Measurements from ENCODE around the gene ZBTB7A. TPM values are rescaled to one million over a fixed set of nuclear protein-coding genes. Genes with fewer than 3 reads are reported as not detected.

ZBTB7A gene
- total RNA-seq, 1 experiment from 2014 or later, result 49.5 TPM

GRCh38 chr19:4027146-4027545 lies 39.6 kb downstream of the ZBTB7A start:
- TF ChIP-seq, protein P1, sequence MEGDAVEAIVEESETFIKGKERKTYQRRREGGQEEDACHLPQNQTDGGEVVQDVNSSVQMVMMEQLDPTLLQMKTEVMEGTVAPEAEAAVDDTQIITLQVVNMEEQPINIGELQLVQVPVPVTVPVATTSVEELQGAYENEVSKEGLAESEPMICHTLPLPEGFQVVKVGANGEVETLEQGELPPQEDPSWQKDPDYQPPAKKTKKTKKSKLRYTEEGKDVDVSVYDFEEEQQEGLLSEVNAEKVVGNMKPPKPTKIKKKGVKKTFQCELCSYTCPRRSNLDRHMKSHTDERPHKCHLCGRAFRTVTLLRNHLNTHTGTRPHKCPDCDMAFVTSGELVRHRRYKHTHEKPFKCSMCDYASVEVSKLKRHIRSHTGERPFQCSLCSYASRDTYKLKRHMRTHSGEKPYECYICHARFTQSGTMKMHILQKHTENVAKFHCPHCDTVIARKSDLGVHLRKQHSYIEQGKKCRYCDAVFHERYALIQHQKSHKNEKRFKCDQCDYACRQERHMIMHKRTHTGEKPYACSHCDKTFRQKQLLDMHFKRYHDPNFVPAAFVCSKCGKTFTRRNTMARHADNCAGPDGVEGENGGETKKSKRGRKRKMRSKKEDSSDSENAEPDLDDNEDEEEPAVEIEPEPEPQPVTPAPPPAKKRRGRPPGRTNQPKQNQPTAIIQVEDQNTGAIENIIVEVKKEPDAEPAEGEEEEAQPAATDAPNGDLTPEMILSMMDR (IDR thresholded peaks at IDR 0.05 in 2 of 3, conservative IDR thresholded peaks at IDR 0.05 in 1 of 3; ENCODE audit: borderline replicate concordance in 1 of 3, insufficient read depth in 1 of 3, low read depth in 2 of 3, low read length in 2 of 3), result no peak
- TF ChIP-seq EZH2phosphoT487 (IDR thresholded peaks at IDR 0.05; ENCODE audit: borderline replicate concordance) (no peak), SIN3A (IDR thresholded peaks at IDR 0.05; ENCODE audit: low read depth) (no peak), EZH2 (IDR thresholded peaks at IDR 0.05) (no peak), ATF3 (IDR thresholded peaks at IDR 0.05) (no peak), MAX (IDR thresholded peaks at IDR 0.05) (no peak), POLR2A (IDR thresholded peaks at IDR 0.05; ENCODE audit: borderline replicate concordance, extremely low read depth, insufficient read depth, insufficient read length) (no peak)
- BruUV-seq (replicated peaks), result no TSS peak
- peaks cover 10% of the 10 kb centered on the region; the same call in 1 of the 2 replicates for H3K79me2 ChIP-seq (ENCODE audit: insufficient read depth, low read length)
- no peaks in the 10 kb centered on the region for H3K9me2 ChIP-seq (ENCODE audit: insufficient read depth)
- DNase-seq (ENCODE audit: low read depth, low spot score) (no peak), ATAC-seq (no peak)
- intact Hi-C loops (cut with micrococcal nuclease), result no loop called here
- H3K4me2 ChIP-seq (ENCODE audit: low read length), result no peak overlapping the region
- H3K4me3 ChIP-seq (replicated peaks in 1 of 2; ENCODE audit: low read depth in 1 of 2, low read length in 2 of 2), result no peak overlapping the region
- RAD21 ChIA-PET (ENCODE audit: low non-redundant PET in 1 of 2, low total read pairs in 2 of 2, uncharacterized antibody in 2 of 2, unreplicated experiment in 2 of 2), result no interaction called here
- H4K20me1 ChIP-seq (ENCODE audit: insufficient read depth), result no peaks in the 10 kb centered on the region
- no peaks in the 10 kb centered on the region for H3K9me3 ChIP-seq (ENCODE audit: control insufficient read depth in 1 of 2, insufficient read depth in 1 of 2, low read depth in 1 of 2, low read length in 2 of 2)
- H2AFZ ChIP-seq (ENCODE audit: low read depth, low read length, poor library complexity, severe bottlenecking), result no peak overlapping the region
- POLR2A ChIA-PET, result no interaction called here
- no peak overlapping the region for H3K27ac ChIP-seq (ENCODE audit: low read depth, low read length)
- no peak overlapping the region for H3K9ac ChIP-seq (ENCODE audit: low read length)
- H3K36me3 ChIP-seq (ENCODE audit: control insufficient read depth in 1 of 2, insufficient read depth in 2 of 2, low read length in 2 of 2), result peaks cover 3 to 4% of the 10 kb centered on the region in 2 experiments; a peak in 3 of 4 replicates
- H3K27me3 ChIP-seq (ENCODE audit: insufficient read depth, low read length), result no peaks in the 10 kb centered on the region
- CTCF ChIA-PET, result no interaction called here
- no peaks in the 10 kb centered on the region for H3K4me1 ChIP-seq (ENCODE audit: control insufficient read depth in 1 of 2, insufficient read depth in 2 of 2, low read length in 2 of 2)

GRCh38 chr19:4025317-4025716 lies 41.4 kb downstream of the ZBTB7A start:
- Histone ChIP-seq H3K4me3 (replicated peaks in 1 of 2; ENCODE audit: low read depth in 1 of 2, low read length in 2 of 2) (no peak overlapping the region), H2AFZ (ENCODE audit: low read depth, low read length, poor library complexity, severe bottlenecking) (no peak overlapping the region), H3K4me2 (ENCODE audit: low read length) (no peak overlapping the region), H3K36me3 (ENCODE audit: control insufficient read depth in 1 of 2, insufficient read depth in 2 of 2, low read length in 2 of 2) (peaks cover 0 to 4% of the 10 kb centered on the region in 2 experiments; a peak in 2 of 4 replicates), H3K9me3 (ENCODE audit: control insufficient read depth in 1 of 2, insufficient read depth in 1 of 2, low read depth in 1 of 2, low read length in 2 of 2) (no peaks in the 10 kb centered on the region), H3K79me2 (ENCODE audit: insufficient read depth, low read length) (peaks cover 28% of the 10 kb centered on the region), H3K27me3 (ENCODE audit: insufficient read depth, low read length) (no peaks in the 10 kb centered on the region), H3K9me2 (ENCODE audit: insufficient read depth) (no peaks in the 10 kb centered on the region), H3K9ac (ENCODE audit: low read length) (no peak overlapping the region), H3K27ac (ENCODE audit: low read depth, low read length) (no peak overlapping the region), H3K4me1 (ENCODE audit: control insufficient read depth in 1 of 2, insufficient read depth in 2 of 2, low read length in 2 of 2) (no peaks in the 10 kb centered on the region), H4K20me1 (ENCODE audit: insufficient read depth) (no peaks in the 10 kb centered on the region)
- intact Hi-C loops (cut with micrococcal nuclease), result no loop called here
- TF ChIP-seq, protein P2, sequence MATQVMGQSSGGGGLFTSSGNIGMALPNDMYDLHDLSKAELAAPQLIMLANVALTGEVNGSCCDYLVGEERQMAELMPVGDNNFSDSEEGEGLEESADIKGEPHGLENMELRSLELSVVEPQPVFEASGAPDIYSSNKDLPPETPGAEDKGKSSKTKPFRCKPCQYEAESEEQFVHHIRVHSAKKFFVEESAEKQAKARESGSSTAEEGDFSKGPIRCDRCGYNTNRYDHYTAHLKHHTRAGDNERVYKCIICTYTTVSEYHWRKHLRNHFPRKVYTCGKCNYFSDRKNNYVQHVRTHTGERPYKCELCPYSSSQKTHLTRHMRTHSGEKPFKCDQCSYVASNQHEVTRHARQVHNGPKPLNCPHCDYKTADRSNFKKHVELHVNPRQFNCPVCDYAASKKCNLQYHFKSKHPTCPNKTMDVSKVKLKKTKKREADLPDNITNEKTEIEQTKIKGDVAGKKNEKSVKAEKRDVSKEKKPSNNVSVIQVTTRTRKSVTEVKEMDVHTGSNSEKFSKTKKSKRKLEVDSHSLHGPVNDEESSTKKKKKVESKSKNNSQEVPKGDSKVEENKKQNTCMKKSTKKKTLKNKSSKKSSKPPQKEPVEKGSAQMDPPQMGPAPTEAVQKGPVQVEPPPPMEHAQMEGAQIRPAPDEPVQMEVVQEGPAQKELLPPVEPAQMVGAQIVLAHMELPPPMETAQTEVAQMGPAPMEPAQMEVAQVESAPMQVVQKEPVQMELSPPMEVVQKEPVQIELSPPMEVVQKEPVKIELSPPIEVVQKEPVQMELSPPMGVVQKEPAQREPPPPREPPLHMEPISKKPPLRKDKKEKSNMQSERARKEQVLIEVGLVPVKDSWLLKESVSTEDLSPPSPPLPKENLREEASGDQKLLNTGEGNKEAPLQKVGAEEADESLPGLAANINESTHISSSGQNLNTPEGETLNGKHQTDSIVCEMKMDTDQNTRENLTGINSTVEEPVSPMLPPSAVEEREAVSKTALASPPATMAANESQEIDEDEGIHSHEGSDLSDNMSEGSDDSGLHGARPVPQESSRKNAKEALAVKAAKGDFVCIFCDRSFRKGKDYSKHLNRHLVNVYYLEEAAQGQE (IDR thresholded peaks at IDR 0.05; ENCODE audit: low read depth), result no peak
- no peak for TF ChIP-seq CBX3 (IDR thresholded peaks at IDR 0.05; ENCODE audit: low read depth)
- no peak for TF ChIP-seq POLR2A (IDR thresholded peaks at IDR 0.05; ENCODE audit: borderline replicate concordance, extremely low read depth, insufficient read depth, insufficient read length)
- no peak for TF ChIP-seq SIN3A (IDR thresholded peaks at IDR 0.05; ENCODE audit: low read depth)
- no peak for TF ChIP-seq ZNF274 (IDR thresholded peaks at IDR 0.05; ENCODE audit: low read depth, low read length)
- TF ChIP-seq FOSL1 (IDR thresholded peaks at IDR 0.05; ENCODE audit: low read depth), result no peak
- DNase-seq (ENCODE audit: low read depth, low spot score) (no peak), ATAC-seq (no peak)
- no TSS peak for BruUV-seq (replicated peaks)
- RAD21 ChIA-PET (ENCODE audit: low non-redundant PET in 1 of 2, low total read pairs in 2 of 2, uncharacterized antibody in 2 of 2, unreplicated experiment in 2 of 2), result no interaction called here
- POLR2A ChIA-PET, result no interaction called here
- CTCF ChIA-PET, result no interaction called here
